Glomerular visceral epithelial cell (primary cell): ENCODE measurements around the gene TNNI3K.

Experiments used
- DNase-seq: peaks from one replicate; pipeline ENCODE4 v3.0.0-alpha.2; 2016; ENCODE audit errors: extremely low spot score

The TNNI3K gene

DNA sequence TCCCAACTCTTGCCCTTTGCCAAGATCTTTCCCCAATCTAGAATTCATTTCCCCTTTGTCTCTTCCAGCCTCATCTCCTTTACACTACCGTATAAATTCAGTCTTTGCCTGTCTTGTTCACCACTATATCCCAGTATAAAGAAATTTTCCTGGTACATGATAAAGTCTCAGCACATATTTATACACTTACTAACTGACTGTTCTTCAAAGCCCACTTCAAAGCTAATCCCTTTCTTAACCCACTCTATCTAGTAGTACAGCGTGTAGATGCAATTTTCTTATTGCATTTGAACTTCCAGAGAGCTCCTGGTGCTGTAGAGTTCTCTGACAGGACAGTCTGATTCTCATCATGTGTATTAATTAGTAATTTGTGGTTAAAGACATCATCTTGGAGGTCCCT is 199.1 kb downstream of the TNNI3K start:
- no peak for DNase-seq

DNA sequence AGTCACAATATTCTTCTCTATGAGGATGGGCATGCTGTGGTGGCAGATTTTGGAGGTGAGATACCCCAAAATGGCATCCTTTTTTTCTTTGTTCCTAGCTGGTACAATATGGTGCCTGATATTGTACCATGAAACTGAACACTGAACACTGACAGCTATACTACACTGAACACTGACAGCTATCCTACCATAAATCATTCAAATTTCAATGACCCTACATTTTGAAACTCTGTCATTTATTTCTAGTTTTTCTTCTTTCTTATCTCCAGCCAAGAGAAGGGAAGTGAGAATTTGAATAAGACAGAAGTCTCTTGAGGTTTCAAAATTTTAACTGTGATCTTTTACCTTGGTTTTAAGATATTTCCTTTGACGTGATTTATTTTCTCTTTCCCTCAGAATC is 200.9 kb downstream of the TNNI3K start:
- DNase-seq: no peak

DNA sequence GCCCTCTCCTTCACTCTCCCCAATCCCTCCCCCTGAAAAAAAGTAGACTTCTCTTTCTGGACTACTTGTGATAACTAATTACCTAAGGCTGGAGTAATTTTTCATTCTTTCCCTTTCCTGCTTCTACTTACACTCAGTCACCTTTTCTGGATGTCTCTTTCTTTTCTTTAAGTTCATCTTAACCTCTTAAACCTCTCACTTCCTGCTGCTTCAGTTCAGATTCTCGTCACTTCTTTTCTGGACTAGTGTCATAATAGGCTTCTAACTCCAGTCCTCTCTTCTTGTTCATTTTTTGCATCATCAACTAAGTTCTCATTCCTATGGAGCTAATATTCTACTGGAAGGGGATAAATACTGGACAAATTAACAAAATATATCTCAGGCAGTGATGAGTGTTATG is 201.8 kb downstream of the TNNI3K start:
- DNase-seq: no peak

DNA sequence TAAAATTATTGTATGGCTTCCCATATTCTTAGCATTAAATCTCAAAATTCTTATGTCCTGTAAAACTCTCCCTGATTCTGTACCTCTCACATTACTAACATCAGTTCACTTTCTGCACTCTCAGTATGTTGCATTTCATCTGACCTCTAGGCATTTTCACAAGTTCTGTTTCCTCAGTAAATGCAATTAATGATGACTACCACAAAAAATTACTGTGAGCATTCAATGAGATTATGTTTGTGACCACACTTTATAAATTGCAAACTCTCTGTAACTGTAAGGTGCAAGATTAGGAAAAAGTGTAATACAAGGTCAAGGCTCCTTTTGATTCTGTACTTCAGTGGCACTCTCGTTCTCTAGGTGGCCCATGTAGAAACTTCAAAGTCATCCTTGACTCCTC is 216.8 kb downstream of the TNNI3K start:
- DNase-seq: no peak

DNA sequence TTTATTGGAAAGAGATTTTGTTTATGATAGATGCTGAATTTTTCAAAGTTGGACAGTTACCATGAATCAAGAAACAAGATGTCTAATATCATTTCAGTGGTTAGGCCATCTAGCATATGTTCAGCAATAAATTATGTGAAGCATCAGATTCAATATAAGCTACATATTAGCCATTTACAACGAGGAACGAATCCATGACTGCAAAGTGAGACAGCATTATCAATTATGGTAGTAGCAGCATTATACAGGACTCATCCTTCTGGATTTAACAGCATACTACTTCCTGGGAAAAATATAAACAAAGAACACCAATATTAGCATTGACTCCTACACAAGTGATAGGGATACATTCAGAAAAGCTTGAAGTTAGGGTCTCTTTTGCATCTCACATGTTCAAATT is 218.1 kb downstream of the TNNI3K start:
- DNase-seq: no peak

DNA sequence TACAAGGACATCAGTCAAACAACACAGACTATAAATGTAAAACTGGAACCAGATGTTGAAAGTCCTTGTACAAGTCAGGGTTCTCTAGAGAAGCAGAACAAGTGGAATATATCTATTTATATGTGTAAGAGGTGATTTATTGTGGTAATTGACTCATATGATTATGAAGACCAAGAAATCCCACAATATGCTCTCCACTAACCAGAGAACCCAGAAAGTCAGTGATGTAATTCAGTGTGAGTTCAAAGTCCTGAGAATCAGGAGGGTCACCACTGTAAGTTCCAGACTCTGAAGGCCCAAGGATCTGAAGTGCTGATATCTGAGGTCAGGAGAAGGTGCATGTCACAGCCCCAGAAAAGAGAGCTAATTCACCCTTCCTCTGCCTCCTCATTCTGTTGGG is 220.2 kb downstream of the TNNI3K start:
- DNase-seq: no peak

DNA sequence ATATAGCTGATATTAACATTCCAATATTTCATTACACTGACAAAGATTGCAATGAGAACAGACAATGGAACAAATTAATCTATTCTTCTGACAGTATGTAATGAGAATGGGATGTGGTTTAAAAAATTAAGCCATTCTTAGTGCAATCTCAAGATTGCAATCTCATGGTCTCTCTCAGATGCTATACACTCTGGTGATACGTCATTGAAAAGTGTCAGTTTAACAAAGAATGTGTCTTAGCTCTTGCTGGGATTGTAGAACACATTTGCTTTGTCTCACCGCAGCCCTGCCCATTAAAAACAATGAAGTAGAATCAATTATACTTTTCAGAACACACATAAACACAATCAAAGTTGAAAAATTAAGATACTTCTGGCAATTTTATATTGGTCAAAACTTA is 222.1 kb downstream of the TNNI3K start:
- DNase-seq: no peak

DNA sequence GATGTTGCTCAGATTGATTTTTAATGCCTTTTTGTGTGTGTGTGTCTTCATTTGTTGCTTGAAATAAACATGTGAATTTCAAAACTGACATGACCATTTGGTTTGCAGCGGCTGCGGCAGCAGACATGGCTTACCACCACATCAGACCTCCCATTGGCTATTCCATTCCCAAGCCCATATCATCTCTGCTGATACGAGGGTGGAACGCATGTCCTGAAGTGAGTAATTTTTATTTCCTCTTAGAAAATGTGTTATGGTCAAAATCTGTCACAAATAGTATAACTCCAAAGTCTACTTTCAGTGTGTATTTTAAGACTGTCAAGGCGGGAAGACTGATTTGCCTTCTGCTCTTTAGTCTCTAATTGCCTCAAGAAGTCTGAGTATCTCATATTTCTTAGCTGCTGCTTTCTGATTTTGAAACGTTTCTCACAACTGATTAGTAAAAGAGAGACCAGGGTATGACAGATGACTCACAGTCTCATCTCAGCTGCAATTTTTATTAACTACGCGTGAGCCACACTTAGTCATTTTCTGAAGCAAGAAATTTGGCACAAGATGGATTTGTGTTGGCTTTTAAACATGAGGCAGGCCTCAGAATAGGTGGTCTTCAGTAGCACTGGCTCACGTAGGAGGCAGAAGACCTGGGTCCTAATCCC is 228.3 kb downstream of the TNNI3K start:
- DNase-seq: peak; percentile 36

DNA sequence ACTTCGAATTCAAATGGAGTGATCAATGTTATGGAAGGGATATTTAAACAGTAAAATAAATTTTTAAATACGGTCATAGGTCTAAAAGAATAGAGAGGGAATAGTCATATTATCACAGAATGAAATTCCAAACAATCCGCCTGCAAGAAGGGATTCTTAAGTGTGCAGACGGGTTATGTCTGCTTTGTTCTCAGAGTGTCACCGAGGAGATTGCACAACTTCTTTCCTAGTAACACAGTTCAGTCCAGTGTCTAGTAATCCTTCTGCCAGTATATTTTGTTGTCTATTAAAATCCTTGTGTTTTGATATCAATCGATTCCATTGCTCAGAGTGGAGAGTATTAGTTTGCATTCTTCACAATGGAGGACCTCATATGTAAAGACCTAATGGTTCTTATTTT is 228.8 kb downstream of the TNNI3K start:
- DNase-seq: no peak

DNA sequence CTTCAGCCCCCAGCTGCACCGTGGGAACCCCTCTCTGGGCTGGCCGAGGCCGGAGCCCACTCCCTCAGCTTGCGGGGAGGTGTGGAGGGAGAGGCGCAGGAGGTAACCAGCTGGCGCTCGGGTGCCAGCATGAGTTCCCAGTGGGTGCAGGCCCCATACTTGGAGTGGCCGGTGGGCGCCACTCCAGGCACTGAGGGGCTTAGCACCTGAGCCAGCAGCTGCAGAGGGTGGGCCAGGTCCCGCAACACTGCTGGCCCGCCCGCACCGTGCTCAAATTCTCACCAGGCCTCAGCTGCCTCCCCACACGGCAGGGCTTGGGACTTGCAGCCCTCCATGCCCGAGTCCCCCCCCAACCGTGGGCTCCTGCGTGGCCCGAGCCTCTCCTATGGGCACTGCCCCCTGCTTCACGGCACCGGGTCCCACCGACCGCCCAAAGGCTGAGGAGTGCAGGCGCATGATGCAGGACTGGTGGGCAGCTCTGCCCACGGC is 230.1 kb downstream of the TNNI3K start:
- DNase-seq: no peak

DNA sequence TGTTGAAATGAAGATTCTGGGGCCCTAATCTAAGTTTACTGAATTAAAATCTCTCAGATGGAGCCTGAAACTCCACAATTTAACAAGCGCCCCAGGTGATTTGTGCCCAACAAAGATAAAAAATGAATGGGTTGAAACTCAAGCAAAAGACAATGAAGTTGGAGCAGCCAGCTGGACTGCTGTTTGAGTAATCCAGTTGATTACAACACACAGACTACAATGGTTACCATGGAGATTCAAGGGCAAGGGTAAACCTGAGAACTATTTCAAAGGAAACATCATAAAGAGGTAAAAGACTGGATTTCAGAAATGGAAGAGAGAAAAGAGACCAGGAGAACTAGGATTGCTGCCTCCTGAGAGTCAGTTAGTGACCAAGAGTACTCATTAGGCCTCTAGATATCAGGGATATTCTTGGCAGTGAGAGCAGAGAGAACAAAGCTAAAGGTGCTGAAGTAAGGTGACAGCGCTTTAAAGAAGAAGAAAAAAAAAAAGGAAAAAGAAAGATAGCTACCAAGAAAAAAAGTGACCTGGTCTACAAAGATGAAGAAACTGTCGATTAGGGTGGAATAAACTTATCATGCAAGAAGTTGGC is 232.7 kb downstream of the TNNI3K start:
- no peak for DNase-seq

DNA sequence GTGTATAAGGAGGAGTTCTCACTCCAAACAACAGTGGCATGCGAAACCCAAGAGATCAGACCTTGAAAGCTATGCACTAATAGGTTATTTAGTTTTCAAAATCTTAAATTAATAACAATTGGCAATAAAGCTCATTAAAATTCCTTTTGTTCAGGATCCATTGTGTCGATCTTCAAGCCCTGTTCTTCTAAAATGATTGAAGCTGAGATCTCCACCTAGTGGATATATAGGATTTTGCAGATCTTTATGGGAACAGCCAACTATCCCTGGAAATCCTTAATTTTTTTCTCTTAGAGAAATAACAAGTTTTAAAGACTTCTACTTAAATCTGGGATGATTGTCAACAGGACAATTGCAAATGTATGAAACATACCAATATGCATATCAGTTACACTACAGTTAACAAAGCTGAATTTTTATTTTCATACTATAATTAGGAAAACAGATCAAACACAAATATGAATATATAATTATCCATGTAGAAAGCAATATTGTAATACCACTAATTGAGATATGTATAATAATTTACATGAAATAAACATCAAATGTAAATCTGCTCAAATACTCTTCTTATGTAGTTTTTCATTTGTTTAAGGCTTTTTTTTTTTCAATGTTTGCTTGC is 233.9 kb downstream of the TNNI3K start:
- peak; percentile 48 for DNase-seq

DNA sequence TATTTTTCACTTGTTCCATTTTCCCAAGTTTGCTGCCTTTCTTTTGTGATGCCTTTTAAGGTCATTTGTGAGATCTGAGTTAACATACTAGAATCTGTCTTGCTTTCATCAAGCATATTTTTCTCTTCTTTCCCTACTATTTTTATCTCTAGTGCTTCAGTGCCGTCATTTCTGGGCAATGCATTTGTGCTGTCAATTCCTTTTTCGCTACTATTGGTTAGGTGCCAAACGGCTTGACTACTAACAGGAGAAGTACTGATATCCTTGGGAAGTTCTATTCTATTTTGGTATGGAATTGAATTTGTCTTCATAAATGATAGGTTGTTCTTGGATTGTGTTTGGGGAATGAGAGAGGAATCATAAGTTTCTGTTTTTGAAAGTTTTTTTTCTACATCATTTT is 235.1 kb downstream of the TNNI3K start:
- DNase-seq: no peak

DNA sequence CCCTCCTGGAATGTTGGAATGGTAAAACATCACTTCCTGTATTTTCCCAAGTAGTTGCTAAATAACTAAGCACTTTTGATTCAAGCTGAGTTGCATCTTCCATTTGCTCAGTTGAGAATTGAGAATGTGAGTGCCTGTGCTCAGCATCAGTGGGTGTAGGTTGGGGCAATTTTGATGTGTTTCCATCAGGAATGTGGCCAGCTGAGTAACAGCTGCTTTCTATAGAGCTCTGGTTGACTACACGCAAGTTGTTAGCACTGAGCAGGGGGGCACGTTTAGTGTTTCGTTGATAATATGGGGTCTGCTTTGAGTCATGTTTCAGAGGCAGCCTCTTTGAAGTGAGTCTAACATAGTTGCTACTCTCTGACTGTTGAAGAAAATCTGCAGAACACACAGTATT is 235.7 kb downstream of the TNNI3K start:
- no peak for DNase-seq

DNA sequence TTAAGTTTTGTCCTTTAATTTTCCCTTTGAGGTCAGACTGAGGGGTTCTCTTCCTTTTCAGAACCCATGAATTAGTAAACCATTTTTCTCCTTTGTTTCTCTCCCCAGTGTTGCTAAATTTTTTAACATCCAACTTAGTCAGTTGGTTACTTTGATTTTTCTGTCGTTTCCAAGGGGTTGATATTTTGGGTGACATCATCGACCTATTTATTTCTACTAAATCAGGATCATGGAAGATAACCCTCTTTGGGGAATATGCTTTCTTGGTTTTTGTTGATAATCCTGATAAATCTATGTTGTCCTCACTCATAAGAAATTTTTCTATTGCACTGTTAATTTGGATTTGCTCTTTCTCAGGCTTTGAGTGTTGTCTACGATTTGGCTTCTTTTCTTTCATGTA is 236.3 kb downstream of the TNNI3K start:
- no peak for DNase-seq

DNA sequence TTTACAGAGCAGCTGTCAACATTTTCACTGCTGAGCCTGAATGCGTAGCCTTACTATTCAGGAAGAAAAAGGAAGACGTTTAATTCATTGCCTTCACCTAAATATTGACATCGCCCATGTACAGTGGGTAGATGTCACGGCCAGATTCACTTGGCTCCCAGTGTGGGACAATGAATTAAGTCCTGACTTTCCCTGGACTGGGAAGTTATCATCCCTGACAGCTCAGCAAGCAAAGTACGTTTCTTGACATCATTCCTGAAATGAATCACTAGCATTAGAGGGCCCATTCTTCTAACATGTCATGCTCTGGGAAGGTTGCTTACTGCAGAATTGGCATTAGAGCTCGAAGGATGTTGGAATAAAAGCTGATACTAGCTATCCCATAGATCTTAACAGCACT is 239.4 kb downstream of the TNNI3K start:
- no peak for DNase-seq

DNA sequence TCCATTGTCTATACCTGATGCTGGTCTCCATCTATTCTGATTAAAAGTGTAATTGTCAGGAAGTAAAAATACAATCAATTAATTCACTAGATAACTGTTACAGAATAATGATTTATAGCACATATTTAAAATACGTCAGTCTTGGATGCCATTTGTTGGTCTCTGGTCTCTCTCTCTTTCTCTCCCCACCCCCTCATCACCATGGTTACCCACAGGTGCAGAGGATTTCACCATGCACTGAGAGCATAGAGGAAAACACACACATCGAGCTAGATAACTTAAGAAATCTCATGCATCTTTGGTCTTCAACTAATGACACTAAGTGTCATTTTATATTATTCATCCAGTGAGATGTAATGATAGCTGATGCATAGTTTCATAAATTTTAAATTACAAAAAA is 243.8 kb downstream of the TNNI3K start:
- no peak for DNase-seq

DNA sequence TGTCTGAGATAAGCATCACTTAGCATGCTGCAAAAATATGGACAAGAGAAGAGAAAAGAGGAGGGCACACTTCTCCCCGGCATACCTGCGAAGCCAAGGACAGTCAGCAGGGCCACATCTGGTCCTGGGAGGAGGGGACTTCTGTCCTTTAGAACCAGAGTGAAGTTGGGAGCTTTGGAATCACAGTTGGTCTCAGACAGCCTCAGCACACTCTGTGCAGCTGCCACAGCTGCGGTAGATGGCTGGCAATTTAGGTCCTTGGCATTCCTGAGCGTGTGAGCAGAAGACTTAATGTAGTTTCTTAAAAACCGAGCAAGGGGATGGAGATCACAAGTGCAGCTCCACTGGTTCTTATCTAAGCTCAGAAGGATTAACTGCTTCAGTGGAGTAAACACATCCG is 244.9 kb downstream of the TNNI3K start:
- no peak for DNase-seq

DNA sequence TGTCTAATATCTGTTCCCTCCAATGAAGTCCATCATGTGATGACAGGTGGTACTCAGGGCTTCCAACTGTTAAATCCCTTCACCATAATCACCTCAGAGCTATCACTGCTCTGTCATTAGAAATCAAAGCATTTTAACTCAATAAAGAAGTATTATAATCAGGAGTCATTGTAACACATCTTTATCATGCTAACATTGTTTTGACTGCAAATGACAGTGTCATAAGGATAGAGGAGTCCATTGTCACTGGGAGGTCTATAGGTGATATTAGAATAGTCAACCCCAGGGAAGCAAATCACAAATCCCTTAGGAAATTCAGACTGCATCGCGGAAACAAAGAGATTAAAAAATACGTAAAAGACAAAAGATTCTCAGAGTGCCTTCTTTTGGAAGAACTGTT is 246.4 kb downstream of the TNNI3K start:
- no peak for DNase-seq

DNA sequence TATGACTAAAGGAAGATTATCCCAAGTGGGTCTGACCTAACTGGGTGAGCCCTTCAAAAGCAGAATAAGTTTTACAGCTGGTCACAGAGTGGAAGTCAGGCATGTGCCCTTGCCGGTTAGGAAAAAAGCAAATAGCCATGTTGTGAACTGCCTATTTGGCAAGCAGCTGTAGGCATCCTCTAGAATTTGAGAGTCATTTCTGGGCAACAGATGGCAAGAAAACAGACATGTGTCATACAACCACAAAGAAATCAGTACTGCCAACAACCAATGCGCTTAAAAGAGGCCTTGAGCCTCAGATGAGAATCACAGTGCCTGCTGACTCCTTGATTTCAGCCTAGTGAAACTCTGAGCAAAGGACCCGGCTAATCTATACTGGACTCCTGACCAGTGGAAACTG is 250.4 kb downstream of the TNNI3K start:
- no peak for DNase-seq

DNA sequence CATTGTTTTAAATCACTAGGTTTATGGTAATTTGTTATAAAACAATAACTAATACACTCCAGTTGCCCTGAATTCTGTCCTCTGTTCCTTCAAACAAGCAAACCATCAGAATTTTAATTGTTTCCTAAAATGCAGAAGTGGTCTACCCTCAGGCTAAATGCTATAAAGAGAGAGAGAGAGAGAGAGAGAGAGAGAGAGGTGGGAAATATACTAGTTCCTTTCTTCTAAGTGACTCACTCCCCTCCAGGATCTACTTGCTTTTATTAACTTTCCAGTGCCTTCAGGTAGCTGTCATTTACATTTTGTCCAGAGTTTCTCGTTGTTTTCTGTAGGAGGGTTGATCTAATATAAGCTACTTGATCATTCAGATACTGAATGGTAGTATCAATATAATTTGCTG is 250.8 kb downstream of the TNNI3K start:
- no peak for DNase-seq

DNA sequence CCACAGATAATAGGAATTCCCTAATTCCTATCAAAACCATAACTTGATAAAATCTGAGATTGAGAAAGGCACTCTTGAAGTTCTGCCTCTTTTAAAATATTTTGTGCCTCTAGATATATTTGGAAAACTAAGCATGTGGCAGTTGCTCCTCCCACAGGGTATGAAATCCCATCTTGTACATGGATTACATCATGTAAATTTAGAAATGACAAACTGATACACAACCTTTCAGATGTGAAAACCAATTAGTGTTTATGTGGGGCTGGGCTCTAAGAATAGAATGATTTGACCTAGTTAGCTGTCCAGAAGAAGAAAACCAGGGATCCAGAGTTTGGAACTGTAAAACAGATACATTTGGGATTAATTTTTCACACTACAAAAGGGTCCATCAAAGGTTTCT is 261.5 kb downstream of the TNNI3K start:
- no peak for DNase-seq

DNA sequence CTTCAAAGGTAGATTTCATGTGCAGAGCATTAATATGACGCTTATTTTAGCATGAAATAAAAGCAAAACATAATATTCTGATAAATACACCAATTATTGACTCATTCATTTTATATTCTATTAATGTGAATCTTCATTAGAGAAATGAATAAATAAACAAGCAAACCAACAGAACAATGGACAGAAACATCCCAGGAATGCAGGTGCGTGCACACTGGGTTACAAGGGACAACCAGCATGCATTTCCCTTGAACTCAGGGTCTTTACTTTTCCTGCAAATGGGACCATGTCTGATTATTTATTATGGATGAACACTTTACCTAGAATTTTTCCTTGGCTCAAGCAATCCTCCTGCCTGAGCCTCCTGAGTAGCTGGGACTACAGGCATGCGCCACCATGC is 263.7 kb downstream of the TNNI3K start:
- DNase-seq: no peak

DNA sequence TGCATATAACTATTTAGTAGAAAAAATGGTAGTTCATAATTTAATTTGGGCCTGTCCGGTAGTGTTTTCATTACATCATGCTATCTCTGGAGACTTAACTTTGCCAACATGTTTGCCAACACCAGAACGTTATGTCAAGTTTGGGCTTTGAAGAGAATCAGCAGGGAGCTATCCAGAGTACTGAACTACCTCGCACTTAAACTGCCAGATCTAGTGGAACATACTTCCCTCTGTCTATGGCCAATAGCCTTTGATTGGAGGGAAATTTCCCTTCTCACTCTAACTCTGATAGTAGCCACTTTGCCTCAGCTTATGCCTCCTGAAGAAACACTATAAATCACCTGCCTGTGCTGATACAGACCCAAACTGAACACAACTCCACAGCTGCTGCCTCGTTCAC is 267.2 kb downstream of the TNNI3K start:
- DNase-seq: peak; percentile 49
